ENCODE data around the gene IL12RB2. TPM values are rescaled to one million over a fixed set of nuclear protein-coding genes. Genes with fewer than 3 reads are reported as not detected.

Gene IL12RB2
- total RNA-seq, 2 donors from 2014 or later: 1.3 to 3.3 TPM

DNA sequence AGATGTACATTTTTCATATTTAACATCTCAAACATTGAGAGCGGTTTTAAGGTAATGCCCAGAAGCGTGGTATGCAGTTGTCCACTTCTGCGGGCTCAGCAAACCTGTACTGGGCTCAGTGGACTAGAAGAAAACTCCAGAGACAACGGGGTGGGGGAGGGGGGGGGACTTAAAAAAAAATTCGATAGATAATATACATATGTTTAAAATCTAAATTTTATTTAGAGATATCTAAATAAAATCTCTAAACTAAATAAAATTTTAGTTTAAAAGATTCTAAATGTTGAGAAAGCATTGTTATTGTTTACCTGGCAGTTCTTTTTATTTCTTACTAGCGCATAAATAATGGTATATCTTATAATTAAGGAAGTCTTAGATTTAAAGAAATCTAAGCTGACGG, 1.1 kb upstream of the IL12RB2 start:
- DNase-seq (no peak), ATAC-seq (no peak)
- intact Hi-C loops (cut with DNase I): no loop called here
- Histone ChIP-seq H3K4me1 (peaks cover 7% of the 10 kb centered on the region), H3K9me3 (no peaks in the 10 kb centered on the region), H3K4me3 (no peak overlapping the region), H3K27me3 (no peaks in the 10 kb centered on the region), H3K27ac (no peak overlapping the region), H3K36me3 (replicated peaks in 1 of 2; ENCODE audit: insufficient read depth in 1 of 2, low read depth in 2 of 2) (no peaks in the 10 kb centered on the region)
- 85 to 90% methylated on average over 7 of the region's 7 CpGs for whole genome bisulfite sequencing, 2 donors
- TF ChIP-seq CTCF (IDR thresholded peaks at IDR 0.05): no peak
- TF ChIP-seq POLR2A (IDR thresholded peaks at IDR 0.05): no peak

DNA sequence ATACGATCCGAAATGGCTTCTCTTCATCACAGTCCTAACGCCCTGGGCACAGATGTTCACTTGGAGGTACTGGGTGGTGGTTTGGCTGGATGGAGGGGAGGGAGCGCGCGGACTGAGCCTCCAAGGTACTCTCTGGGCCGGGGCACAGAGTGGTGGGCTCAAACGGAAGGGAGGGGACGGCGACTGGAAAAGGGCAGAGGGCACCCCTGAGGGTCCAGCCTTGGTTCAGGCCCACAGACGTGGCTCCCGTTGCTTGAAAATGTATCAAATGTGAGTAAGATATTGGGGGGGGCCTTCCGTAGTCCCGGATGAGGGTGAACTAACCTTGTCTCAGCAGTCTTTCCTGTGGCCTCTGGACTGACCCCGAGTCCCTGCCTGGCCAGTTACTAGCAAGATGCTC, 463 bp downstream of the IL12RB2 start:
- Histone ChIP-seq H3K9me3 (no peaks in the 10 kb centered on the region), H3K36me3 (replicated peaks in 1 of 2; ENCODE audit: insufficient read depth in 1 of 2, low read depth in 2 of 2) (no peaks in the 10 kb centered on the region), H3K4me1 (peaks cover 7% of the 10 kb centered on the region), H3K27ac (peak overlapping the region in 1 of 4 donors; percentile 60), H3K27me3 (no peaks in the 10 kb centered on the region), H3K4me3 (peak overlapping the region; percentile 27 to 41)
- WGBS, 2 donors: 23 to 43% methylated on average over 15 of the region's 15 CpGs
- intact Hi-C loops (cut with DNase I): no loop called here
- no peak for TF ChIP-seq CTCF (IDR thresholded peaks at IDR 0.05)
- TF ChIP-seq POLR2A (IDR thresholded peaks at IDR 0.05): no peak
- DNase-seq (peak in 1 of 4 donors; percentile 2), ATAC-seq (peak; percentile 28)

DNA sequence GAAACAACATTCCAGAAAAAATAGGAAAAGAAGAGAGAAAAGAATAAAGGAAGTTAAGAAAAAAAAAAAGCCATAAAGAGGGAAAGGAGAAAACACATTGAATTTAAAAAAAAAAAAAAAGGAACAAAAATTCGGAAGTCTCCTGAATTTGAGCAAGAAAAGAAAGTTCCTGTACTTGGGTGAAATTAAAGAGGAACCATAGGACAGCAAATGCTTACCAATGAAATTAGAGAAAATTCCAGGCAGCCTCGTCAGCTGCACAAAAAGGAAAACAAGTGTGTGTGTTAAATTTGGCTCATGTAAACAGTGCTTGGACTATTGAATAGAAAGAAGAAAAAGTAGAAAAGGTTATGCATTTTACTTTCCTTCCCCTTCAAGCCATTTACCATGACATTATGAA, 4.9 kb downstream of the IL12RB2 start:
- Histone ChIP-seq H3K4me1 (peaks cover 7% of the 10 kb centered on the region), H3K4me3 (no peak overlapping the region), H3K36me3 (replicated peaks in 1 of 2; ENCODE audit: insufficient read depth in 1 of 2, low read depth in 2 of 2) (no peaks in the 10 kb centered on the region), H3K9me3 (no peaks in the 10 kb centered on the region), H3K27me3 (no peaks in the 10 kb centered on the region), H3K27ac (no peak overlapping the region)
- intact Hi-C loops (cut with DNase I): no loop called here
- ATAC-seq: no peak
- TF ChIP-seq POLR2A (IDR thresholded peaks at IDR 0.05): no peak
- TF ChIP-seq CTCF (IDR thresholded peaks at IDR 0.05): no peak
- 66 to 77% methylated on average over 2 of the region's 2 CpGs for WGBS, 2 donors
- DNase-seq: no peak

GRCh38 chr1:67313934-67314671, 6.4 kb downstream of the IL12RB2 start:
- DNase-seq (no peak), ATAC-seq (no peak)
- H3K9me3 ChIP-seq: no peaks in the 10 kb centered on the region
- intact Hi-C loops (cut with DNase I): no loop called here
- H3K4me3 ChIP-seq: no peak overlapping the region
- TF ChIP-seq CTCF (IDR thresholded peaks at IDR 0.05): no peak
- TF ChIP-seq POLR2A (IDR thresholded peaks at IDR 0.05): no peak
- H3K27me3 ChIP-seq: no peaks in the 10 kb centered on the region
- H3K36me3 ChIP-seq (replicated peaks in 1 of 2; ENCODE audit: insufficient read depth in 1 of 2, low read depth in 2 of 2): no peaks in the 10 kb centered on the region
- 71 to 79% methylated on average over 8 of the region's 8 CpGs for WGBS, 2 donors
- no peaks in the 10 kb centered on the region for H3K4me1 ChIP-seq
- no peak overlapping the region for H3K27ac ChIP-seq

- intact Hi-C loops (cut with DNase I): no loop called here
- no peaks in the 10 kb centered on the region for H3K36me3 ChIP-seq (replicated peaks in 1 of 2; ENCODE audit: insufficient read depth in 1 of 2, low read depth in 2 of 2)
- H3K4me1 ChIP-seq: no peaks in the 10 kb centered on the region
- H3K27ac ChIP-seq: no peak overlapping the region
- H3K27me3 ChIP-seq: no peaks in the 10 kb centered on the region
- DNase-seq (no peak), ATAC-seq (no peak)
- H3K4me3 ChIP-seq: no peak overlapping the region
- TF ChIP-seq CTCF (IDR thresholded peaks at IDR 0.05) (no peak), POLR2A (IDR thresholded peaks at IDR 0.05) (no peak)
- 25 to 38% methylated on average over 5 of the region's 5 CpGs for WGBS, 2 donors
- no peaks in the 10 kb centered on the region for H3K9me3 ChIP-seq
These were observed 7.0 kb downstream of the IL12RB2 start for GRCh38 chr1:67314696-67315095.

All from body of pancreas (tissue), 4 donors.